Hepatic stellate cell (primary cell): Measurements from ENCODE around the gene RWDD1.
"Not testable (repeated sequence)": the region's sequence is repeated elsewhere in the genome, so short reads cannot be mapped to it uniquely, and the experiment has no call there.

Experiments
- DNase-seq: peaks from one replicate; pipeline ENCODE4 v3.0.0; 2011; ENCODE audit warnings: low spot score

RWDD1 gene

DNA sequence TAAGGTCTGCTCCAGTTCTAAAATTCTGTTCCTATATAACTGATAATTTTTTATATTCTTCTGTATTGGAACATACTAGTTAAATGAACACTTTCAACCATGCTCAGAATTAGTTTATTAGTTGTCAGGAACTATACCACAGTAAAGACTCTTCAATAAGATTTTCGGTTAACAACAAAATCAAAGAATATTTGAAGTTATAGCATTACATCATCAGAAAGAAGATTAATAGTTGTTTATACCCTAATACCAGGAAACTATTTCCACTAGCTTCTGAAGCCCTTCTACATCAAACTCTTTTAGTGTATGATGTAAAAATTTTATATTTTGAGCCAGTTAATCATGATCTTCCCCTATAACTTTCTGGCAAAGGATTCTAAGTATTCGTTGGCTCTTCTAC lies 11.2 kb upstream of the RWDD1 start:
- no peak for DNase-seq

DNA sequence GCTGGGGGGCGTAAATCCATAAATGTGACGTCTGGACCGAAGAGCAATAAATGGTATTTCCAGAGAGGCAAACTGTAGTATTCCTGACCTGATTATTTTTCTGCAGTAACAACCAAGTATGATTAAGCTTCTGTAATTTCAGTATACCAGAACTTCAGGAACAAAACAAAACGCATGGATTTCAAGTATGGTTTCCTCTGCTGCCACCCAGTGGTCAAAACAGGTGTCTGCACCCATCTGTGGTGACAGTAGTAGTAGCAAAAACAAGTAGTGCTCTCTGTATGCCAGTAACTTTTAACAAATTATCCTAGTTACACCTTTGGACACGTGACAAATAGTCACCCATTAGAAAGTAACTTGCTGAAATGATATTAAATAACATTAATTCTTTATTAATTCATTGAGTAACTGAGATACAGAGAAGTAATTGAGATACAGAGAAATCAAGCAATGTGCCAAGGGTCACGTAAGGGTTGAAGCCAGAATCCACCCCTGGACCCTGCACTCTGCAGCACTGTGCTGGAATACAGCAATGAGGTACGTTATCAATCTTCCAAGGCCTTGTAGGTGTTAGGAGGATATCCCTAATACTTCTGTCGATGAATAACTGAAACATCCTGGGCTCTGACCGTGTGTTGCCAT lies 9.8 kb upstream of the RWDD1 start:
- peak; percentile 29 for DNase-seq

DNA sequence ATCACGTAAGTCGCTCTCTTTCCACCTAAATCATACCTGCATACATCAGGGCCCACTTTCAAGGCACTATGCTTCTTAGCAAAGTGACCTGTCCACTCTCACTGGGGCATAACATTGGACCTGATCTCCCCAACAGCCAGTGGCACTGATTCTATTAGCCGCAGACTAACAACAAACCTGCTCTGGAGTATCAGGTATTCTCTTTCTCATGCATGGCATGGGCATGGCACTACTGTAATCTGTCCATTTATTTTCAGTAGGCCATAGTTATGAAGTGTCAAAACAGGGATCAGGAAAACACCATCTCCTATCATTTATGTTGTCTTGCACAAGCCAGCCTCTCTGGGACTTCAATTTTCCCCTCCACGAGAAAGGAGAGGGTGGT lies 9.3 kb upstream of the RWDD1 start:
- no peak for DNase-seq

DNA sequence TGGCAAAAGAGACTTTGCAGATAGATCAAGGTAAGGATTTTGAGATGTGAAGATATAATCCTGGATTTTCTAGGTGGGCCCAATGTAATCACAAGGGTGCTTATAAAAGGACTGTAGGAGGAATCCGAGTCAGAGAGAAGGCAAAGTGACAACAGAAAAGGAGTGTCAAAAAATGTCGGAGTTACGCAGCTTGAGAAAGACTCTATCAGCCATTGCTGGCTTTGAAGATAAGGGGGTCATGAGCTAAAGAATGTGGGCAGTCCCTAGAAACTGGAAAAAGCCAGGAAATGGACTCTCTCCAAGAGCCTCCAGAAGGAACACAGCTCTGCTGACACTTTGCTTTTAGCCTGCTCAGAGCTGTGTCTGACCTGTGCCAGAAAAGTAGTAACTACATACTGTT lies 8.7 kb upstream of the RWDD1 start:
- DNase-seq: no peak

DNA sequence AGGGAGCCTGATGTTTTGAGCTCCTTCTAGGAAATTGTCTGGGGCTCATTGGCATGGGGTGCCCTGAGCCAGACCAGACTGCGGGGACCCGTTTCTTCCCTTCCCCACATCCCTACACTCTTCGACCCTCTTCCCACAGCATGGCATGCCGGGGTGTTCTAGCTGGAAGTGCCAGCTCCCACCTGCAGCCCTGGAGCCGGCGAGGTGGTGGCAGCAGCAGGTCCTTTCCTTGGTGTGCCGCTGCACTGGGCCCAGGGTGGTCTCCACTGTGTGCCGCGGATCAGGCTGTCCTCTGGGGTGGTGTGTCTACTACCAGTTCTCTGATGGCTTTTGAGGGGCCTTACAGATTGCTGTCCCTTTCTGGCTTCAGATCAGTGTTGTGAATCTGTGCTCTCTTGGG lies 7.5 kb upstream of the RWDD1 start:
- DNase-seq: no peak

DNA sequence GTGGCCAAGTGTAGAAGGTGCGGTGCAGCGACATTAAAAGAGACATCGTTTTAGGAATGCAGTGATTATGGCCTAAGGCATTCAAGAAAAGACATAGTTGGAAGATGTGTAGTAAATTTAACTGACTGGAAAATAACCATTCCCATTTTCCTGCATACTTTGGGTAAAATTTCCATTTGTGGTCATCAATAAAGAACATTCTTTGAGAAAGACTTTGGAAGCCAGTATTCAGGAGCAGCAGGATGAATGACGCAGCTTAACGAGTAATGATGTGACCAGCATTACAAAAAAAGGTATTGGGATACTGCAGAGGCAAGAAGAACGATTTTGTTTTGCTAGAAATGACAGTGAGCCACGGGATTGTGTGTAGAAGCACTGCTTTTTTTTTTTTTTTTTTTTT lies 7.0 kb upstream of the RWDD1 start:
- DNase-seq: peak; percentile 31

DNA sequence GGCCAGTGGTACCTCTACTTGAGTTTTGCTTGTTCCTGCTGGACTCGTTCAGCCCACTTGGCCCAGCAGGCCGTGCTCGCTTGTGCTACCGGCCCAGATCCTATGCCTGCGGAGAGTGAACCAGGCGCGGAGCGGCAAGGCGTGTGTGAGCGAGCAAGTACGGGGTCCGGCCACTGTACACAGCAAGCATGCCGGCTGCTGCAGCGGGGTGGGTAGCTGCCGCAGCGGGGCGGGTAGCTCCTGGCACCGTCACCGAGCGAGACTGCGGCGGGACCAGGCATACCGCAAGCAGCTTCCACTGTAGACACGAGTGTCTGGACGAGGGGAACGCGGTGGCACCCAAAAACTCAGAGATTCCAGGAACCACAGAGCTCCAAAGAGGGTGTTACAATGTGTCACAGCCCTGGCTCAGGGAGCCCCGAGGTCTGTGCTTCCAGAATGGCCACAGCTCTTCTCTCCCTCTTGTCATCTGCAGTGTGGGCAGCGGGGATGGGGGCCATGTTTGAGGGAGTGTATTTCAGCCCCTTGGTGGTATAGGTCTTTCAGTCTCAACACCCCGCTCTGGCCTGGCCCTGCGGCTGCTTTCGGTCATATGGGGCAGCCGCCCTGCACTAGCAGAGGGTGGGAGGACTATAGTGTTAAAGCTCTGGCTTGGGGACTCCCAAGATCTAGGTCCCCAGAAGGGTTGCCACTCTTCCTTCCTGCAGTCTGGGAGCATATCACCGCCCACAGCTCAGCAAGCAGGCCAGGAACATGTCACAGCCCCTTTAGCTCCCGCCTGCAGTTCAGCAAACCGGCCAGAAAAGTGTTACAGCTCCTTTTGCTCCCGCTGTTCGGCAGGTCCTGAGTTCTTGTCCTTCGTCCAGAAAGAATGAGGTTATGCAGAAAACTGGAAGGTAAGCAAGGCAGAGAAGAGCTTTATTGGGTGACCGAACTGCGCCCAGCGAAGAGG lies 6.1 kb upstream of the RWDD1 start:
- peak; percentile 36 for DNase-seq

DNA sequence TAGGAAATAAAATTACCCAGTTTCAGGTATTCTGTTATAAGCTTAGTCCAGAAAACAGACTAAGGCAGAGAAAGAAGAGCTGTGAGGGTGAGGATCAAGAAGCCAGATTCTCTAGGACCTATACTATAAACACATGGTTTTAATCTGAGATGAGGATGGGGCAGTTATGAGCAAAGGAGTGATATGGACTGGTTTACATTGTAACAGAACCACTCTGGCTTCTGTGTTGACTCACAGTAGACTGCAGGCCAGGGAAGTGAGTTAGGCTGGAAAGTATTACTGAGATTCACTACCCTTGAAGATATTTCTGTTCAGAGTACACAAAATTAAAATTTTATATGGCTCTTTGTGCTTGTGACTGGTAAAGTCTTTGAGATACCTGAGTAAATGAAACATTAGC lies 3.2 kb upstream of the RWDD1 start:
- DNase-seq: no peak

DNA sequence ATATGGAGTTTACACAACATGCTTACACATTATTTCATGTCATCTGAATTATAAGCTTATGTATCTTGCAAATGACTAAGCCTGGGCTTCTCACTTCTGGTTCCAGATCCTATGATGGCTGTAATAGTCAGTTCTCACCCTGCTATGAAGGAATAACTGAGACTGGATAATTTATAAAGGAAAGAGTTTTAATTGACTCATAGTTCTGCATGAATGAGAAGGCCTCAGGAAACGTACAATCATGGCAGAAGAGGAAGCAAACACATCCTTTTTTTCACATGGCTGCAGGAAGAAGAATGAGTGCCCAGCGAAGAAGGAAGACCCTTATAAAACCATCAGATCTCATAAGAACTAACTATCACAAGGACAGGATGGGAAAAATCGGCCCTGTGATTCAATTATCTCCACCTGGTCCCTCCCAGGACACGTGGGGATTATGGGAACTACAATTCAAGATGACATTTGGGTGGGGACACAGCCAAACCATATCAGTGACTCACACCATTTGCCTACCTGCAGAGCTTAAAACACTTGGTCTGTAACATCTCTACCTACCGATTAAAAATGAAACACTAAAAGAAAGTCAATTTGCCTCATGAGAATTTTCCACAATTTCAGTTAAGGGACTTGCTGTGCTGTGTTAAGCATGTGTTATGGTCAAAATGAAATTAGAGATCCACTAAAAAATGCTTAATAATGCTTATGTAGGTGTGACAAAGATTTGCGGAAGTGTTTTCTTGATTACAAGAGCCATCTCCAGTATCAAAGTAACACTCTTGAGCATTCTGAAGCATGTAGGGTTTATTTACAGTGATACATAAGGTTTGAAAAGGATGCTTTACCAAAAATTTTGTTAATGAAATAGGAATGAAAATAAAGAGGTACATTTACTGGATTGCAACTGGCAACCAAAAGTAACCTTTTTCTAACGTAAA lies 2.2 kb upstream of the RWDD1 start:
- no peak for DNase-seq

DNA sequence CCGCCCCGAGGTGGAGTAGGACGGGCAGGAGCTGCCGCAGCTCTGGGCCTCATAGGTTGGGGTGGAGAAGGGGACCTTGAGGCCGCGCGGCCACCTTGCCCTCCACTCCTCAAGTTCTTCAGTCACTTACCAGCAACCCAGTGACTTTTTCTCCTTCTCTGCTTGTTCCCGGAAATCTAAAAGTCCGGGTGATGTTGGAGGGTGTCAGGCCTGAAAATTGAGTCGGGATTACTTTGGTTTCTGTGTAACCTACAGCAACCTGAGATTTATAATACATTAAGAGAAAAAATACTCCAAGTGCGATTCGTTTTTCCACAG lies 338 bp downstream of the RWDD1 start:
- DNase-seq: no peak

DNA sequence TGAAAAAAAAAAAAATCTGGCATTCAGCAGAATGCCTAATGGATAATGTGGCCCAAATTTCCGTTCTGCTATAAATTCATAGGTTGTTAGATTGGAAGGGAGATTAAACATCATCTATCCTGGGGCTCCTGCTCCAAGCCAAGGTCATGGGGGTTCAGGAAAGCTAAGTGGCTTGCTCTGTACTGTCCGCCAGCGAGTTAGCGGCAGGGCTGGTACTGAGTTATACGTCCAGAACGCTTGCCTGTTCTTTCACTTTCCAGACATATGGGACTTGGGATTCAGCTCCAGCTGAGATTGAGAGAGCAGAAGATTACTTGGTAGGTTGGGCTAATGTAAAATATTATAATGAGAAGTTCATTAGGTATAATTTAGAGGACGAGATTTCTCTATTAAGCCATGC lies 858 bp downstream of the RWDD1 start:
- peak; percentile 47 for DNase-seq

DNA sequence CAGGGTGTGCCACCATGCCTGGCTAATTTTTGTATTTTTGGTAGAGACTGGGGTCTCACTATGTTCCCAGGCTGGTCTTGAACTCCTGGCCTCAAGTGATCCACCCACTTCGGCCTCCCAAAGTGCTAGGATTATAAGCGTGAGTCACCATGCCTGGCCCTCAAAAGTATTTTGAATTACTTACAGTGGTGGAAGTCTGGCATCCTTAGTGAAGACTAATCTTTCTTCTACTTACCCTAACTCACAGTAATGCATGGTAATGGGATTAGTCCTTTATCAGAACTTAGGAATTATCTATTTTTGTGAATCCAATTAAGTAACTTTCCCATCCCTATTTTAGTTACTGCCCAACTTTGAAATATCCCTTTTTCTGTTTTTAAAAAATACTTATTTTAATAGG lies 3.9 kb downstream of the RWDD1 start:
- no peak for DNase-seq

DNA sequence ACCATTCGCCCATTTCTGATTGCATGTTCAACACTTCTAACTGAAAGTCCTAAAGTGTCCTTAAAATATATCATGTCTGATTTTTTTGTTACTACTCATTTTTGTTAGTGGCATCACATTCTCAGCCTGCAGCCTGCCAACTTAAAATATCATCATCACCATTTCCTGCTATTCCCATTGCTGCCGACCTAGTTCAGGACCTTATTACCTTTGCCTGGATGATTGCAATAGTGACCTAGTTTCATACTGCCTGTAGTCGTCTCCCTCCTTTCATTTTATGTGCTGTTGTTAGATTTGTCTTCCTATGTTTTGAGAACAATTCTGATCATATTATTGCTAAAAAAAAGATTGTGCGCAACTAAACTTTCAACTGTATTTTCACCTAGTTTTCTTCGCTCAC lies 6.2 kb downstream of the RWDD1 start:
- DNase-seq: no peak

DNA sequence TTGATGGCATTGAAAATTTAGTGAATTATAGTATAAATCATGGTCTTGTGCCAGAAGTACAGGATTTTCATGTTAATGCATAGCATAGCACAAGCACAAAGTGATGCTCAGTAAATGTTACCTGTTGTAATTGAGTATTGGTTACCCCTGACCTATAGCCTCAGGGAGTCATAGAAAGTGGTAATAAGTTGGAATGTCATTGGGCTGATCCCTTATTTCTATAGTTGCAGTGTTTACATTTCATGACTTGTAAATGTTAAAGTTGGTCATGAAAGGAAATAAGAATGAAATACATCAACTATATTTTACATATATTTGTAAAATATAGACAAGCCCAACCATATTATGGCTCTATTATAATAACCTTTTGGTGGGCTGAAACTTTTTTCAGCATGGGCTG lies 7.0 kb downstream of the RWDD1 start:
- no peak for DNase-seq

DNA sequence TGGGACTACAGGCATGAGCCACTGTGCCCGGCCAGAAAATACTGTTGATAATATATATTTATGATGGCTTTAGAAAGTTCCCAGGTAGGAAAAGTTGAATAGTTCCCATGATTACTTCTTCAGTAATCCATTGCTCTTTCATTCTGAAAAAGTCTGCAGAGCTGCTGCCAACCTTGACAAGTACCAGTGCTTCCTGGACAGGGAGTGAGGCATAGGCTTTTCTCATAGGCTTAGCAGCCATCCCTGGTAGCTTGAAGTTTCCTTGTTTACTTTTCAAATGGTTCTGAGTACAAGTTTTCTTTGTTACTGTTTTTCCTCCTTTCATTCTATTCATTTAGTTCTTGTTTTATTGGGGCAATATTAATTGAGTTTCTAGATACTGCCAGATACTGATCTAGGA lies 7.8 kb downstream of the RWDD1 start:
- no peak for DNase-seq

DNA sequence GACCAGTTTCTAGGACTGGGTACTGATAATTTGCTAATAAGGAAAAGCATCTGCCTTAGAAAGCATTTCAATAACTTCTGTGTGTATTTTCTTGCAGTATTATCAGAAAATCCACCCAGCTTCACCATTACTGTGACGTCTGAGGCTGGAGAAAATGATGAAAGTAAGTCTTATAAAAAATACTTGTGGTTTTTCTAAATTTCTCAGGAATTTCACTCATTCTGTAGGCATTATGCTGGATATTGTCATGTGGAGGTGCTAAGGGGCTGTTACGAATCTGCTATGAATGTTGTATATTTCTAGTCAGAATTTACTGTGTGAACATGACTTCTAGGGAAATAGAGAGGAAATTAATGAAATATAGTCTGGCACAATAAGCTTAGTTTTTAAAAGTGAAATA lies 8.9 kb downstream of the RWDD1 start:
- no peak for DNase-seq

DNA sequence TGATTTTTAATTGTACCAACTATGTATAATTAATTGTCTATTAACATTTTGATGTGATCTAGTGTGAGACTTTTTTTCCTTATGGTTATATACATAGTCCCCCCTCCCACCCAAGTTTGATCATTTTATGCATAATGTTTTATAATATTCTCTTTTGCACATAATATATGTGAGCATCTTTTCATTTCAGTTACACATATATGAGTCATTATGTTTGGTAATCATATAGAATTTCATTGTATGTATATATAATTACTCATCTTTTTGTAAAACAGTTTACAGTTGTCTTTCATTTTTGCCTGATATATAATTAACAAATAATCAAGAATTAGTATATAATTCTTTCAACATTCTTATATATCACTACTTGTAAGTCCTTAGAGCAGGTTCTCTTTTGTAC lies 15.0 kb downstream of the RWDD1 start:
- DNase-seq: no peak

DNA sequence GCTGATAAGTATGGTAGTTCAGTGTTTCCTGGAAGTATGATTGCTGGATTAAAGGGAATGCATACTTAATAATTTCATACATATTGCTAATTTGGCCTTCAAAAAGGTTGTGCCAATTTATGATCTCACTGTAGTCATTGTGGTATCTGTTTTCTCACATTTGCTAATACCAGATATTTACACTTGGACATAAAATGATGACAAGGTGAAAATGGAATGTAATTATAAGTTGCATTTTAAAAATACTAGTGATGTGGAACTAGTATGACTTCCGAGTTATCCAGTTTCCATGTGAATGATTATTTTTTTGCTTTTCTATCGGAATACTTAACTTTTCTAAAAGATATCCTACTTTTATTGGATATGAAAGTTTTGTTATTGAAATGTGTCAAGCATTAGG lies 15.4 kb downstream of the RWDD1 start:
- no peak for DNase-seq

DNA sequence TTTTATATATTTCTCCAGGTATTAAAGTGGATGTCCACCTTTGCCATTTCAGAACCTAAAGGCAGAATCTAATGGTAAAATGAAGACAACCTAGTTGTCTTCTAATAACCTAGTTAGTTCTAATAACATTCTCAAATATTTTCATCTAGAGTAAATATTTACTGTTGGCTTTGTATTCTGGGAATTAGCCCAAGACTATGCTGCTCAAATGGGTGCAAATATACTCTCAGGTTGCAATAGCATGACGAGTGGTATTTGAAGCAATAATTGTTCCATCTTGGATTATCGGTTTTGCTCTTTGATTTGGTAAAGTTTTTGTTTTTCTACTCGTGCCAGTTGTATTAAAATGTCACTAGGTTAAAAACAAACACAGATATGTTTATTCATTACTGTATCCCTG lies 23.9 kb downstream of the RWDD1 start:
- DNase-seq: no peak

DNA sequence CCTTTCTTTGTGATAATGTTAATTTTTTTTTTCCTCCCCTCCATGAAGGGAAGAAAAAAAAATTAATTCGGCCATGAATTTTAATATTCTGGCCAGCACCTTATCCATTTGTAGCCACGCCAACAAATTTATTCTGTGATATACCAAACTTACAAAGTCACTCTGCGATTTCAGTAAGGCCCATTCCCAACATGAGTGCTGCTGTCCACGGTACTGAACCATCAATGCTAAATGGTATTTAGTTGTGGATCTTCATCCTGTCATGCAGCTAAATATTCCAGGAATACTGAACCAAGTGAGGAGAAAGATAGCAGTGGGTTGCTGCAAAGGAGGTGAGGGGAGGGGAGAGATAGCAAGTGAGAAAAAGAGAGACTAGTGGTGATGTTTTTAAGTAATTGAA lies 25.5 kb downstream of the RWDD1 start:
- no peak for DNase-seq

DNA sequence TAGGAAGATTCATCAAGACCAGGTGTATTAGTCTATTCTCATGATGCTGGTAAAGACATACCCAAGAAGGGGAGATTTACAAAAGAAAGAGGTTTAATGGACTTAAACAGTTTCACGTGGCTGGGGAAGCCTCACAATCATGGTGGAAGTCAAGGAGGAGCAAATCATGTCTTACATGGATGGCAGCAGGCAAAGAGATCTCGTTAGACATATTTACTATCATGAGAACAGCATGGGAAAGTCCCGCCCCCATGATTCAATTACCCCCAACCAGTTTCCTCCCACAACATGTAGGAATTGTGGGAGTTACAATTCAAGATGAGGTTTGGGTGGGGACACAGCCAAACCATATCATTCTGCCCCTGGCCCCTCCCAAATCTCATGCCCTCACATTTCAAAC lies 32.6 kb downstream of the RWDD1 start:
- DNase-seq: not testable (repeated sequence)

DNA sequence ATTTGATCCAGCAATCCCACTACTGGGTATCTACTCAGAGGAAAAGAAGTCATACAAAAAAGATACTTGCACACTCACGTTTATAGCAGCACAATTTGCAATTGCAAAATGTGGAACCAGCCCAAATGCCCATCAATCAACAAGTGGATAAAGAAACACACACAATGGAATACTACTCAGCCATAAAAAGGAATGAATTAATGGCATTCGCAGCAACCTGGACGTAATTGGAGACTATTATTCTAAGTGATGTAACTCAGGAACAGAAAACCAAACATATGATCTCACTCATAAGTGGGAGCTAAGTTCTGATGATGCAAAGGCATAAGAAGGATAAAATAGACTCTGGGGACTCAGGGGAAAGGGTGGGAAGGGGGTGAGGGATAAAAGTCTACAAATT lies 33.6 kb downstream of the RWDD1 start:
- DNase-seq: not testable (repeated sequence)

DNA sequence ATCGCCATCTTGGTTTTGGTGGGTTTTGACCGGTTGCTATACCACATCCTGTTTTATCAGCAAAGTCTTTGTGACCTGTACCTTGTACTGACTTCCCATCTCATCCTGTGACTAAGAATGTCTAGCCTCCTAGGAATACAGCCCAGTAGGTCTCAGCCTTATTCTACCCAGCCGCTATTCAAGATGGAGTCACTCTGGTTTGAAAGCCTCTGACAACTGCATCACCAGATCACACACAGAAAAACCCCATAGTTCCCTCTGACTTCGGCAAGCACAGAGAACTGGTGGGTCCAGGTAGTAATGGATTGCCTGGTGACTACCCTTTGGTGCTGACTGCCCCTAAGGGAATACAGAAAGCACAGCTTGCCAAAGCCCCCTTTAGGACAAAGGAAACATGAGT lies 34.6 kb downstream of the RWDD1 start:
- no peak for DNase-seq
